Mammary epithelial cell (primary cell): ENCODE data around the gene CSRNP3.

ENCODE experiments used
- CTCF ChIP-seq, 2 donors: IDR thresholded peaks in 1 of 2; conservative IDR thresholded peaks in 1 of 2; 2 replicates each; pipeline ENCODE4 v1.5.1; 2011 to 2012; ENCODE audit warnings: inconsistent platforms in 2 of 2, low read length in 2 of 2, mild to moderate bottlenecking in 2 of 2, control low read depth in 1 of 2, low read depth in 1 of 2; ENCODE audit not compliant: insufficient read depth in 1 of 2; ENCODE audit errors: extremely low read depth in 1 of 2
- EZH2 ChIP-seq: IDR thresholded peaks from 2 replicates; pipeline ENCODE4 v1.6.1; 2012; ENCODE audit warnings: low read length, inconsistent platforms, borderline replicate concordance

- TF ChIP-seq CTCF (conservative IDR thresholded peaks at IDR 0.05 in 1 of 2, IDR thresholded peaks at IDR 0.05 in 1 of 2; ENCODE audit: extremely low read depth in 1 of 2, insufficient read depth in 1 of 2, low read depth in 1 of 2, low read length in 2 of 2) (no peak), EZH2 (no peak)
Observed at GRCh38 chr2:165535471-165535870, 66.0 kb downstream of the CSRNP3 start.
